Activated naive CD4-positive, alpha-beta T cell treated with Interleukin-2 at 50 U/mL for 16 hours (primary cell): Measurements from ENCODE around the gene C20orf96.
"Not testable (repeated sequence)": the region's sequence is repeated elsewhere in the genome, so short reads cannot be mapped to it uniquely, and the experiment has no call there.

Experiments
- DNase-seq: peaks from one replicate; pipeline ENCODE4 v3.0.0-alpha.2; 2020

C20orf96 gene

DNA sequence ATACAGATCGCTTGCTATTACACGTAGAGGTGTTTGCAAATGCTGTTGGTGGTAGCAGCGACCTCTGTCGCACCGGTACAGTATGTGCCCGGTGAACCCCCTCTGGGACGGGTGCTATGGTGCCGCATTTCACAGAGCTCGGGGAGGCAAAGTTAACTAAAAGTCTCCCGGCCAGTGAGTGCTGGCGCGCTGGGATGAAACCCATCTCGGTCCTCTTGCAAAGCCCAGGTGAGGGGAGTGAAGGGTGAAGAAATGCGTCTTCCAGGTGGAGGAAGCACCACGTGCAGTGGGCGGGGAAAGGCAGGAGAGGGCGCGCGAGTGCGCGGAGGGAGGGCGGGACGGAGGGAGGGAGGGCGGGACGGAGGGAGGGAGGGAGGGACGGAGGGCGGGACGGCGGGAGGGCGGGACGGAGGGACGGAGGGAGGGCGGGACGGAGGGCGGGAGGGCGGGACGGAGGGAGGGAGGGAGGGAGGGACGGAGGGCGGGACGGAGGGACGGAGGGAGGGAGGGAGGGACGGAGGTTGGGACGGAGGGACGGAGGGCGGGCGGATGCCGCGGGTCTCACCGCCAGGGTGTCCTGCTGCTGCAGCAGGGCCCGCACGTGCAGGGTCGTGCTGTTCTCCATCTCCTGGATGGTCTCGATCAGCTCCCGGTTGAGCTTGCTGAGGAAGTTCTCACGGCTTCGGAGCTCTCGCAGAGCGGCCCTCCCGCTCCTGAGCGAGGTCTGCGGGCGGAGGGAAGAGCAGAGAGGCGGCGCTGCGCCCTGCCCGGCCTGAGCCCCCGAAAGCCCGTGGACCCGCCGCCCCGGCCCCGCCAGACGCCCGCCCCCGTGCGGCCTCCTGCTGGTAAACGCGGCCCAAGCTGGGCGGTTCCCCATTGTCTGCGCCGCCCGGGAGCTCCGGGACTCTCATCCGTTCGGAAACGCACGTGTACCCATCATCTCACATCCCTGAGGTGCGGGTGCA, 11.7 kb downstream of the C20orf96 start:
- DNase-seq = no peak

- no peak for DNase-seq
Observed at GRCh38 chr20:278181-278580, 12.4 kb downstream of the C20orf96 start.

DNA sequence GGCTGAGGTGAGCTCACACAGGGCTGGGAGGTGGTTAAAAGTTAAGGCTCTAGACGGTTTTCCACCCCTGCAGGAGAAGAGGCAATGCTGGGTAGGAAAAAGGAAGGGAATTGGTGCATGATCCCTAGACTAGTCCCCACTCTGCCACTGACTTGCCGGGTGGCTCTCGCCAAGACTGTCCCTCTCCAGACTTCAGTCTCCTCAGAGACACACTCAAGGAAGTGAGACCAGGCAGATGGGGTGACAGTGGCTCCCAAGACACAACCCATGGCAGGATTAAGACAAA, 13.1 kb downstream of the C20orf96 start:
- no peak for DNase-seq

GRCh38 chr20:276620-277495, 13.7 kb downstream of the C20orf96 start:
- no peak for DNase-seq

- DNase-seq = no peak
Observed at GRCh38 chr20:275791-276190, 14.8 kb downstream of the C20orf96 start.

DNA sequence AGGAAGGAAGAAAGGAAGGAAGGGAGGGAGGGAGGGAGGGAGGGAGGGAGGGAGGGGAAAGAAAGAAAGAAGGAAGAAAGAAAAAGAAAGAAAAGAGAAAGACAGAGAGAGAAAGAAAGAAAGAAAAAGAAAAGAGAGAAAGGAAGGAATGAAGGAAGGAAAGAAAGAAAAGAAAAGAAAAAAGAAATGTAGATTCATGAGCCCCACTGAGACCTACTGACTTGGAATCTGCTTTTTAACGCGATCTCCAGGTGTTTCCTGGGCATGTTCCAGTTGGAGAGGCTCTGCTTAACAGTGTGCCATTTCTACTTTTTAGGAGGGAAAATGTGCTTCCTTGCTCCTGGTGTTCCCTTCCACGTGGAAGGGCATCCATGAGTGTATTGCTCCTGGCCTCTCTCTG, 16.7 kb downstream of the C20orf96 start:
- no peak for DNase-seq

DNA sequence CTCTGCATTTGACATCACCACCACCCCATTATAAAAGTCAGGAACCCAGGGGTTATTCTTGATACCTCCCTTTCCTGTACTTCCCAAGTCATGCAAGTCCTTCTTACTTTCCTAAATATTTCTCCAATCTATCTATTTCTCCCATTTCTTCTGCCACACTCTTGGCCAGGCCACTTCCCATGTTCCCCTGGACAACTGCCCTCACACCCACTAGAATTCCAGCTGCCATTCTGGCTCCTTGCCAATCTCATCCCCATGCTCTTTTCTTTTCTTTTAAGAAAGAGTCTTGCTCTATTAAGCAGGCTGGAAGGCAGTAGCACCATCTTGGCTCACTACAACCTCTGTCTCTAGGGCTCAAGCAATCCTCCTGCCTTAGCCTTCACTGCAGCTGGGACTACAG, 17.8 kb downstream of the C20orf96 start:
- DNase-seq = no peak

- no peak for DNase-seq
Observed at GRCh38 chr20:271528-271927, 19.0 kb downstream of the C20orf96 start.

DNA sequence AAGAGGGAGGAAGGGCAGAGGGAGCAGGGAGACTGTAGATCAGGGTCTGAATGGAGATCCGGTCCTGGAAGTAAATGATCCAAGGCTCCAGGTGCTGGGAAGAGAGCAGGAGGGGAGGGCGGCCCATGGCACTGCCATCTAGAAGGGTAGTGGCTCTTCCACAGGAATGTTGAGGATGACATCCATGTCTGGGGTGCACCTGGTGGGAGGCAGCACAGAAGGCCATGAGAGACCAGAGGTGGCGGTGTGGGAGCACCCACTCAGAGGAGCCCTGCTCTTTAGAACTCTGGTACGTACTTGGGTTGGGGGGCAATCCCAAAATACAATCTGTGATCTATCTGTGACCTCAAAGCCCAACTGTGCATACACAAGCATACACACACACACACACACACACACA, 19.5 kb downstream of the C20orf96 start:
- no peak for DNase-seq

DNA sequence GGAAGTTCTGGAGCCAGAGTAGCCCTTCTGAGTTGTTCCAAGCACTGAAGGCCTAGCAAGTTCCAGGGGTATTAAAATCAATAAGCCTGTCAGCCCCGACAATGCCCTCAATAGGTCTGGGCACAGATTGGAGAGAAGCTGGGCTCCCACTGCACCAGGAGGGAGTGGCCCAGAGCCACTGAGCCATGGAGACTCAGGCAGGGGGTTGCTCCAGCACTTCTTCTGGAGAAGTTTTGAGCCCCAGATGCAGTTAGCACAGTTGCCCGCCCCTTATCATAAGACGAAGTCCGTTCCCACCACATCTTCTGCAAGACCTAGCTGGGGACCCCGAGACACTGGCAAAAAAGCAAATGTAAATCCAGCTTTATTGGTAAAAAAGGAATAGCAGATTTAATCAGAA, 20.0 kb downstream of the C20orf96 start:
- DNase-seq = no peak

- peak; percentile 91 for DNase-seq
Observed at GRCh38 chr20:266596-267562, 23.7 kb downstream of the C20orf96 start.

DNA sequence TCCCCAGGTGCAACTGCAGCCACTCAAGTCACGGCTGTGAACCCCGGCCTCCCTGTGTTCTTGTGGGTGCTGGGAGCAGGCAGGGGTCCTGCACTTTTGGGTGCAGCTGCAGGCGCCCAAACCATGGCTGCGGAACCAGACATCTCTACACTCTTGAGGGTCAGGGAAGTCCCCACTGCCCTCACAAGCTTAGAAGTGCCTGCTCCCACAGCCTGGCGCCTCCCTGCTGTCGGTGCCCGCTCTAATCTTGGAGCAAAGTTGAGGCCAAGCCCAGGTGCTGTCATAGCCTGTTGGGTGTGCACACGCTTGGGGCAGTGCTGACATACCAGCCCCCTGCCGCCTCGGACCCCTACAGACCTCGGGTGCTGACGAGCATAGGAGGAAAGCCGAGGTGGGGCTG, 26.8 kb downstream of the C20orf96 start:
- no peak for DNase-seq

- no peak for DNase-seq
Observed at GRCh38 chr20:259981-260380, 30.6 kb downstream of the C20orf96 start.

DNA sequence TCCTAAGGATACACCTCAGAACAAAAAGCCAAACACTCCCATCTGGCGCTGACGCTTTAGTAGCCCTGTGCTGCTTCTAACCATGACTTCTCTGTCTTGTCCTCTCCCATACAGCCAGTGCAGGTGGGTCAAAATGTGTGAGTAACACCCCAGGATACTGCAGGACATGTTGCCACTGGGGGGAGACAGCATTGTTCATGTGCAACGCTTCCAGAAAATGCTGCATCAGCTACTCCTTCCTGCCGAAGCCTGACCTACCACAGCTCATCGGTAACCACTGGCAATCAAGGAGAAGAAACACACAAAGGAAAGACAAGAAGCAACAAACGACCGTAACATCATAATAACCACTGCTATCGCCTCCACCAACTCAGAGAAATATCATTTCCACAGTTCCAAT, 31.6 kb downstream of the C20orf96 start:
- DNase-seq = no peak

GRCh38 chr20:258269-258858, 32.2 kb downstream of the C20orf96 start:
- no peak for DNase-seq

DNA sequence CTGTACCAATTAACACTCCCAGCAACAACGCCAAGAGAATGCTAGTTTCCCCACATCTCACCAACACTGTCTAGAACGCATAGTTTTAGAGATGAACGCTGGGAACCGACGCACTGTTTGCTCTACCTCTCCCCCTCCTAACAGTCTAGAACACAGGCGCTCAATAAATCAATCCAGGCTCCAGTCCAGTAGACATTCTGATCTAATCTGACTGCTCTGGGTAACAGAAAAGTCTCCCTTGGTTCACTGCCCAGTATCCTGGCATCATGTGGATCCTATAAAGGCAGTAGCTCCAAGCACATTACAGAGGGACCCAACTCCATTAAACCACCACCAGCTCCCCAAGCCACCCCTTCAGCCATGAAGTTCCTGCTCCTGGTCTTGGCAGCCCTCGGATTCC, 33.1 kb downstream of the C20orf96 start, which contains the start of gene DEFB132:
DEFB132 (plus strand) TSS at position 306 of the 400 bp plus-strand sequence; CDS start at position 361, 55 bp downstream.
- no peak for DNase-seq

DNA sequence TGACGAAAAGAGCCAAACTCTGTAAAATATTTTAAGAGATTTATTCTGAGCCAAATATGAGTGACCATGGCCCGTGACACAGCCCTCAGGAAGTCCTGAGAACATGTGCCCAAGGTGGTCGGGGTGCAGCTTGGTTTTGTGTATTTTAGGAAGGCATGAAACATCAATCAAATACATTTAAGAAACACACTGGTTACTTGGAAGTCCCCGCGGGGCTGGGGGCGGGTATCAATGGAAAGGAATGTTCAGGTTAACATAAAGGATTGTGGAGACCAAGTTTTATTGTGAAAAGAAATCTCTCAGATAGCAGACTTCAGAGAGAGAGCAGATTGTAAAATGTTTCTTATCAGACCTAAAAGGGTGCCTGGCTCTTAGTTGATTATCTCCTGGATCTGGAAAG, 37.1 kb downstream of the C20orf96 start:
- DNase-seq = not testable (repeated sequence)

DNA sequence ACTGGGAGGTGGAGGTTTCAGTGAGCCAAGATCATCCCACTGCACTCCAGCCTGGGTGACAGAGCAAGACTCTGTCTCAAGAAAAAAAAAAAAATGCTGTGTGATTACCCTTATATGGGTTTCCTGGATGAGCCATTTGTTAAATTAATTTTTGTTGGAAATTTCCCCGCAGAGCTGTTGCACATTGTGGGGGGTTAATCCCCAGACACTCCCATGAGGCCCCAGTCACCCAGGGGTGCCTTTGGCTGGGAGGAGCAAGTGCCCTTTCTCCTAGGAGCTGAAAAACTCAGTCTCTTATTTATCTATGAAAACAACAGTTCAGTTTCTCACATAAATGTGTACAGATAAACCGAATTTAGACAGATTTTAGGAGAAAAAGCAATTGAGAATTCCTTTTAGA, 37.7 kb downstream of the C20orf96 start:
- no peak for DNase-seq

GRCh38 chr20:251354-251753, 39.2 kb downstream of the C20orf96 start:
- DNase-seq = no peak

DNA sequence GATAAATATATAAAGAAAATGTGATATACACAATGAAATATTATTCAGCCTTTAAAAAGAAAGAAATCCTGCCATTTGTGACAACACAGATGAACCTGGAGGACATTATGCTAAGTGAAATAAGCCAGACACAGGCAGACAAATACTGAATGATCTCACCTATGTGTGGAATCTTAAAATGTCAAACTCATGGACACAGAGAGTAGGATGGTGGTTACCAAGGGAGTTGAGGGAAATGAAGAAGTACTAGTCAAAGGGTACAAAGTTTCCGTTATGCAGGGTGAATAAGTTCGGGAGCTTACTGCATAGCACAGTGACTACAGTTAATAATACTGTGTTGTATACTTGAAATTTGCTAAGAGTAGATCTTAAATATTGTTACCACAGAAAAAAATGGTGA, 47.6 kb downstream of the C20orf96 start:
- no peak for DNase-seq

GRCh38 chr20:237929-238328, 52.6 kb downstream of the C20orf96 start:
- DNase-seq = no peak

GRCh38 chr20:237489-237888, 53.1 kb downstream of the C20orf96 start:
- DNase-seq = peak; percentile 25
